ENCODE results near the gene DSCAM.

DNA sequence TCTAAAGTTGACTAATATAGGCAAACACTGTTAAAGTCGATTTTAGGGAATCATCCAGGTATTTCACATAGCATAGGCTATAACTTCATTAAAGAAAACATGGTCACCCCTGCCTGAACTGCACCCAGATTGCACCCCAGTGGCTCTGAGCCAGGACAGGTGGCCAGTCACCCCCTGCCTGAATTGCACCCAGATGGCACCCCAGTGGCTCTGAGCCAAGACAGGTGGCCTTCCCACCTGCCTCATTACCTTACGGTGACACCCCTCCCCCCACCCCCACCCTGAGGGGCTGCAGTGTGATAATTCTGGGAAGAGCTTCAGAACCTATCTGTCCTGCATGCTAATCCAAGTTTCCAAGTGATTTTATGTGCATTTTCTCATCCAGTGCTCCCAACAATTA is 78.9 kb downstream of the DSCAM start:
- no peak for TF ChIP-seq CTCF (IDR thresholded peaks at IDR 0.05; ENCODE audit: extremely low read depth in 1 of 2, insufficient read depth in 1 of 2, low read depth in 1 of 2, low read length in 2 of 2)
- no peak for TF ChIP-seq POLR2A (IDR thresholded peaks at IDR 0.05; ENCODE audit: low read depth, low read length)
- TF ChIP-seq GATA2 (IDR thresholded peaks at IDR 0.05; ENCODE audit: insufficient read depth, insufficient read length, low read depth, low read length), result no peak
- no peak for TF ChIP-seq POLR2AphosphoS5 (IDR thresholded peaks at IDR 0.05; ENCODE audit: insufficient read depth, low read depth, low read length)
- TF ChIP-seq MYC (IDR thresholded peaks at IDR 0.05; ENCODE audit: low read depth, low read length), result no peak
- TF ChIP-seq, protein P1, sequence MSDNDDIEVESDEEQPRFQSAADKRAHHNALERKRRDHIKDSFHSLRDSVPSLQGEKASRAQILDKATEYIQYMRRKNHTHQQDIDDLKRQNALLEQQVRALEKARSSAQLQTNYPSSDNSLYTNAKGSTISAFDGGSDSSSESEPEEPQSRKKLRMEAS (IDR thresholded peaks at IDR 0.05; ENCODE audit: insufficient read depth, insufficient read length), result no peak
